Measurements from ENCODE around the gene AKAP17A.

AKAP17A gene

GRCh38 chrX:1601768-1602085 is 10.3 kb downstream of the AKAP17A start:
- no peaks in the 10 kb centered on the region for H3K9me3 ChIP-seq
- H3K4me3 ChIP-seq (ENCODE audit: low read depth, low read length) = no peak overlapping the region
- DNase-seq = no peak
- no peaks in the 10 kb centered on the region for H3K27me3 ChIP-seq
- no peaks in the 10 kb centered on the region for H3K4me1 ChIP-seq
- peaks cover 11% of the 10 kb centered on the region; the same call in 1 of the 2 replicates for H3K36me3 ChIP-seq
- TF ChIP-seq CTCF (IDR thresholded peaks at IDR 0.05; ENCODE audit: low read depth, low read length) = no peak

- H3K36me3 ChIP-seq = peaks cover 11% of the 10 kb centered on the region; the same call in 1 of the 2 replicates
- no peaks in the 10 kb centered on the region for H3K27me3 ChIP-seq
- no peaks in the 10 kb centered on the region for H3K9me3 ChIP-seq
- no peaks in the 10 kb centered on the region for H3K4me1 ChIP-seq
- no peak overlapping the region for H3K4me3 ChIP-seq (ENCODE audit: low read depth, low read length)
- no peak for TF ChIP-seq CTCF (IDR thresholded peaks at IDR 0.05; ENCODE audit: low read depth, low read length)
- DNase-seq = no peak
Measured at GRCh38 chrX:1602299-1602698, 10.9 kb downstream of the AKAP17A start.

- no peak for DNase-seq
- no peak for TF ChIP-seq CTCF (IDR thresholded peaks at IDR 0.05; ENCODE audit: low read depth, low read length)
- Histone ChIP-seq H3K36me3 (0 out of 2 replicates have a peak, but pooled peaks cover 2% of the 10 kb centered on the region), H3K27me3 (no peaks in the 10 kb centered on the region), H3K9me3 (no peaks in the 10 kb centered on the region), H3K4me1 (no peaks in the 10 kb centered on the region), H3K4me3 (ENCODE audit: low read depth, low read length) (no peak overlapping the region)
Measured at GRCh38 chrX:1606496-1606895, 15.1 kb downstream of the AKAP17A start.

- Histone ChIP-seq H3K27me3 (no peaks in the 10 kb centered on the region), H3K4me3 (ENCODE audit: low read depth, low read length) (no peak overlapping the region), H3K4me1 (no peaks in the 10 kb centered on the region), H3K36me3 (no peaks in the 10 kb centered on the region), H3K9me3 (no peaks in the 10 kb centered on the region)
- no peak for DNase-seq
- TF ChIP-seq CTCF (IDR thresholded peaks at IDR 0.05; ENCODE audit: low read depth, low read length) = no peak
Measured at GRCh38 chrX:1609311-1609710, 17.9 kb downstream of the AKAP17A start.

GRCh38 chrX:1609762-1610161 is 18.4 kb downstream of the AKAP17A start:
- H3K9me3 ChIP-seq = no peaks in the 10 kb centered on the region
- TF ChIP-seq CTCF (IDR thresholded peaks at IDR 0.05; ENCODE audit: low read depth, low read length) = no peak
- no peaks in the 10 kb centered on the region for H3K4me1 ChIP-seq
- no peaks in the 10 kb centered on the region for H3K27me3 ChIP-seq
- H3K4me3 ChIP-seq (ENCODE audit: low read depth, low read length) = no peak overlapping the region
- no peak for DNase-seq
- H3K36me3 ChIP-seq = no peaks in the 10 kb centered on the region

- H3K27me3 ChIP-seq = no peaks in the 10 kb centered on the region
- no peak overlapping the region for H3K4me3 ChIP-seq (ENCODE audit: low read depth, low read length)
- no peaks in the 10 kb centered on the region for H3K9me3 ChIP-seq
- no peaks in the 10 kb centered on the region for H3K36me3 ChIP-seq
- DNase-seq = no peak
- no peak for TF ChIP-seq CTCF (IDR thresholded peaks at IDR 0.05; ENCODE audit: low read depth, low read length)
- H3K4me1 ChIP-seq = no peaks in the 10 kb centered on the region
Measured at GRCh38 chrX:1610166-1610565, 18.8 kb downstream of the AKAP17A start.

Measured in BE2C (cell line).